ENCODE results near the gene JADE2.
A peak's percentile ranks its signal among the peaks of the same experiment; 100 is the strongest.

JADE2 gene

DNA sequence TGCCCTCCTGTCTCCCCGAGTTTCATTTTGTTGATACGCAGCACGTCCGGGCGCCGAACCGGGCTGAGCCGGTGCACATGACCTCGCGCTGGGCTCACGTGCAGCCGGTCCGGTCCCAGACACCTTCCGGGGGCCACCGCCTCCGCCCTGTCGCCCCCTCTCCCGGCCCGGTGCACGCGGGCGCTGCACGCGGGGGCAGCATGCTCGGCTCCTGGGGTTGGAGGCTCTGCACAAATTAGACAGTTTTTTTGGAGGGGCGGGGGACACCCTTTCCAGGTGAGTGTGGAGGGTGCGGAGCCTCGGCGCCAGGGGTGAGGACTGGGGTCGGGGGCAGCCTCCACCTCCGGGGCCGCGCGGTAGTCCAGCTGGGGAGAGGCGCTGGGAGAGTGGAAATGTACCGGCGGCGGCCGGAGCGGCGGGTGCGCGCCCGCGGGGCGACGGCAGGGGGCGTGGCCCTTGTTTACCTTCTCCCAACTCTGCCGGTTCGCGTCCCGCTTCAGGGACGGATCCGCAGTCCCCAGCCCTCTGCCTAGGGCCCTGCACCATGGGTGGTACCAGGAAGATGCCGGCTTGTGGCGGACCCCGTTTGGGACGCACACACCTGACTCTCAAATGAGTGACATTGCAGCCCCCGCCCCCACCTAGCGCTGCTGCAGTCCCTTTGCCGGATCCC, 1.1 kb downstream of the JADE2 start:
- no peak for TF ChIP-seq YY1 (IDR thresholded peaks at IDR 0.05; ENCODE audit: low read depth)
- no peak for TF ChIP-seq CREB1 (IDR thresholded peaks at IDR 0.05; ENCODE audit: low read depth)
- peak; percentile 65; the same call in 1 of the 2 replicates for TF ChIP-seq EP300 (IDR thresholded peaks at IDR 0.05; ENCODE audit: borderline replicate concordance)
- TF ChIP-seq, protein P1, sequence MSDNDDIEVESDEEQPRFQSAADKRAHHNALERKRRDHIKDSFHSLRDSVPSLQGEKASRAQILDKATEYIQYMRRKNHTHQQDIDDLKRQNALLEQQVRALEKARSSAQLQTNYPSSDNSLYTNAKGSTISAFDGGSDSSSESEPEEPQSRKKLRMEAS (IDR thresholded peaks at IDR 0.05), result peak; percentile 83
- TF ChIP-seq TAF1 (IDR thresholded peaks at IDR 0.05; ENCODE audit: low read depth), result peak; percentile 35; the same call in 1 of the 2 replicates
- TF ChIP-seq, protein P2, sequence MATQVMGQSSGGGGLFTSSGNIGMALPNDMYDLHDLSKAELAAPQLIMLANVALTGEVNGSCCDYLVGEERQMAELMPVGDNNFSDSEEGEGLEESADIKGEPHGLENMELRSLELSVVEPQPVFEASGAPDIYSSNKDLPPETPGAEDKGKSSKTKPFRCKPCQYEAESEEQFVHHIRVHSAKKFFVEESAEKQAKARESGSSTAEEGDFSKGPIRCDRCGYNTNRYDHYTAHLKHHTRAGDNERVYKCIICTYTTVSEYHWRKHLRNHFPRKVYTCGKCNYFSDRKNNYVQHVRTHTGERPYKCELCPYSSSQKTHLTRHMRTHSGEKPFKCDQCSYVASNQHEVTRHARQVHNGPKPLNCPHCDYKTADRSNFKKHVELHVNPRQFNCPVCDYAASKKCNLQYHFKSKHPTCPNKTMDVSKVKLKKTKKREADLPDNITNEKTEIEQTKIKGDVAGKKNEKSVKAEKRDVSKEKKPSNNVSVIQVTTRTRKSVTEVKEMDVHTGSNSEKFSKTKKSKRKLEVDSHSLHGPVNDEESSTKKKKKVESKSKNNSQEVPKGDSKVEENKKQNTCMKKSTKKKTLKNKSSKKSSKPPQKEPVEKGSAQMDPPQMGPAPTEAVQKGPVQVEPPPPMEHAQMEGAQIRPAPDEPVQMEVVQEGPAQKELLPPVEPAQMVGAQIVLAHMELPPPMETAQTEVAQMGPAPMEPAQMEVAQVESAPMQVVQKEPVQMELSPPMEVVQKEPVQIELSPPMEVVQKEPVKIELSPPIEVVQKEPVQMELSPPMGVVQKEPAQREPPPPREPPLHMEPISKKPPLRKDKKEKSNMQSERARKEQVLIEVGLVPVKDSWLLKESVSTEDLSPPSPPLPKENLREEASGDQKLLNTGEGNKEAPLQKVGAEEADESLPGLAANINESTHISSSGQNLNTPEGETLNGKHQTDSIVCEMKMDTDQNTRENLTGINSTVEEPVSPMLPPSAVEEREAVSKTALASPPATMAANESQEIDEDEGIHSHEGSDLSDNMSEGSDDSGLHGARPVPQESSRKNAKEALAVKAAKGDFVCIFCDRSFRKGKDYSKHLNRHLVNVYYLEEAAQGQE (IDR thresholded peaks at IDR 0.05; ENCODE audit: low read depth), result no peak
- peak; percentile 55; the same call in 1 of the 2 replicates for TF ChIP-seq EGR1 (IDR thresholded peaks at IDR 0.05)
- TF ChIP-seq TEAD4 (IDR thresholded peaks at IDR 0.05), result no peak; the same call in 1 of the 2 replicates
- TF ChIP-seq RAD21 (IDR thresholded peaks at IDR 0.05; ENCODE audit: low read depth), result no peak
- peak; percentile 72 for TF ChIP-seq ZBTB7A (IDR thresholded peaks at IDR 0.05; ENCODE audit: low read depth)
- no peak for TF ChIP-seq FOXM1 (IDR thresholded peaks at IDR 0.05; ENCODE audit: borderline replicate concordance, low read depth)
- TF ChIP-seq, protein P3, sequence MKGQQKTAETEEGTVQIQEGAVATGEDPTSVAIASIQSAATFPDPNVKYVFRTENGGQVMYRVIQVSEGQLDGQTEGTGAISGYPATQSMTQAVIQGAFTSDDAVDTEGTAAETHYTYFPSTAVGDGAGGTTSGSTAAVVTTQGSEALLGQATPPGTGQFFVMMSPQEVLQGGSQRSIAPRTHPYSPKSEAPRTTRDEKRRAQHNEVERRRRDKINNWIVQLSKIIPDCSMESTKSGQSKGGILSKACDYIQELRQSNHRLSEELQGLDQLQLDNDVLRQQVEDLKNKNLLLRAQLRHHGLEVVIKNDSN (IDR thresholded peaks at IDR 0.05), result peak; percentile 80

DNA sequence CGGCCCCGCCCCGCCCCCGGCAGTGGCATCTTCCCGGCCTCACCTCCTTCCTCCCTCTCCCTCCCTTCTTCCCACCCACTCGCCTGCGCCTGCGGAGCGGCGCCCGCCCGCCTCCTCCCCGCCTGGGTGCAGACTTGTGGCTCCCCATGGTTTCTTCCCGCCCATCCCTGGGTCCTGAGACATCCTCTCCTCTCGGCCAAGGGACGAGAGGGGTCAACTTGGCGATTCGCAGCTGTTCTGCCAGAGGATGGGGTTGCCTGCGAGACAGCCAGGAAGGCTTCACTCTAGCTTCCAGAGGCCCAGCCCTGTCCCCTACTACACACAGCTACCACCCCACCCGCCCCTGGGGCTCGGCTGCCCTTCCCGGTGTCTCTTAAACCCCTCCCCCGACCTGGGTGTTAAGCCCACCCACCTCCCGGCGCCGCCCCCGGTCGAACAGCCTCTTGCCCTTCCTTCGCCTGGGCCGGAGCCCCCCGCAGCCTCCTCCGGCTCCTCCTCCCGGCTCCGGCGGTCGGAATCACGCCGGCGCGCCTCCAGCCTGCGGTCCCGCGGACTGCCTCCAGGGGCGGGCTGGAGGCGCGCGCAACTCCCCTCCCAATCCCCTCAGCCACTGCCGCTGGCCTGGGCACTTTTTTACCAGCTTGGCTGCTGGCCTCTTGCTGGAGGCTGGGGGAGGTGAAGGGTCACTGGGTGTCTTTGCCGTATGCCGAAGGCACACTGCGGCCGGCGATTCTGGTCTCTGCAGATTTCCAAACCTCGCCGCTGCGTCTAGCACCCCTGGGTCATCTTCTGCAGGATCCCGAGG, 1.9 kb downstream of the JADE2 start:
- TF ChIP-seq RAD21 (IDR thresholded peaks at IDR 0.05; ENCODE audit: low read depth) (peak; percentile 46; the same call in 1 of the 2 replicates), CREB1 (IDR thresholded peaks at IDR 0.05; ENCODE audit: low read depth) (no peak), CEBPB (IDR thresholded peaks at IDR 0.05) (no peak; the same call in 1 of the 2 replicates), FOXM1 (IDR thresholded peaks at IDR 0.05; ENCODE audit: borderline replicate concordance, low read depth) (no peak), TAF1 (IDR thresholded peaks at IDR 0.05; ENCODE audit: low read depth) (peak; percentile 22; the same call in 1 of the 2 replicates), EGR1 (IDR thresholded peaks at IDR 0.05) (peak; percentile 59; the same call in 1 of the 2 replicates), ZBTB7A (IDR thresholded peaks at IDR 0.05; ENCODE audit: low read depth) (0 out of 2 replicates have a peak, but pooled peaks have one; percentile 45), EP300 (IDR thresholded peaks at IDR 0.05; ENCODE audit: borderline replicate concordance) (no peak), TCF12 (IDR thresholded peaks at IDR 0.05; ENCODE audit: low read depth) (no peak), TEAD4 (IDR thresholded peaks at IDR 0.05) (no peak), NFIC (IDR thresholded peaks at IDR 0.05) (no peak), YY1 (IDR thresholded peaks at IDR 0.05; ENCODE audit: low read depth) (0 out of 2 replicates have a peak, but pooled peaks have one; percentile 13)
- TF ChIP-seq, protein P2 (IDR thresholded peaks at IDR 0.05; ENCODE audit: low read depth), result no peak
- TF ChIP-seq, protein P1 (IDR thresholded peaks at IDR 0.05), result peak; percentile 30; the same call in 1 of the 2 replicates
- TF ChIP-seq, protein P3 (IDR thresholded peaks at IDR 0.05), result no peak

DNA sequence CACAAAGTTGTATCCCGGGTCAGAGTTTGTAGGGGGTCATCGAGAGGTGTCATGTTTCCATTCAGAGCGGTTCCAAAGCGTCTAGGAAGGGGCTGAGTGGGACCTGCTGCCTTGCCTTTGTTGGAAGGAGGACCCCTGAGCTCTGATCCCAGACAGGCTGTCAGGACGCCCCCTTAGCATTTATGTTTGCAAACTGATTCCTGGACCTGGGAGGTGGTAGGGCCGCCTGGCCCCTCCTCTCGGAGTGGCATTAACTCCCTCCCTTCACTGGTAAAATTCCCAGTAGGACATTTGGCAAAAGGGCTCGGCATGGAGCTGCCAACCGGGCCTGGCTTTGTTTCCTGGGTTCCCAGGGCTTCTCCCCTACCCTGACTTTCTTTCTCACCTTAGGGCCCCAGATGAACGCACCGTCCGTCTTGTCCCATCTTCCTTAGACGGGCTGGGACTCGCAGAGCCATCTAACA, 2.5 kb downstream of the JADE2 start:
- TF ChIP-seq EP300 (IDR thresholded peaks at IDR 0.05; ENCODE audit: borderline replicate concordance) (no peak), EGR1 (IDR thresholded peaks at IDR 0.05) (no peak), FOXM1 (IDR thresholded peaks at IDR 0.05; ENCODE audit: borderline replicate concordance, low read depth) (no peak), ZBTB7A (IDR thresholded peaks at IDR 0.05; ENCODE audit: low read depth) (no peak), CEBPB (IDR thresholded peaks at IDR 0.05) (no peak), TCF12 (IDR thresholded peaks at IDR 0.05; ENCODE audit: low read depth) (no peak), YY1 (IDR thresholded peaks at IDR 0.05; ENCODE audit: low read depth) (no peak)
- TF ChIP-seq, protein P1 (IDR thresholded peaks at IDR 0.05), result no peak
- TF ChIP-seq, protein P3 (IDR thresholded peaks at IDR 0.05), result no peak

DNA sequence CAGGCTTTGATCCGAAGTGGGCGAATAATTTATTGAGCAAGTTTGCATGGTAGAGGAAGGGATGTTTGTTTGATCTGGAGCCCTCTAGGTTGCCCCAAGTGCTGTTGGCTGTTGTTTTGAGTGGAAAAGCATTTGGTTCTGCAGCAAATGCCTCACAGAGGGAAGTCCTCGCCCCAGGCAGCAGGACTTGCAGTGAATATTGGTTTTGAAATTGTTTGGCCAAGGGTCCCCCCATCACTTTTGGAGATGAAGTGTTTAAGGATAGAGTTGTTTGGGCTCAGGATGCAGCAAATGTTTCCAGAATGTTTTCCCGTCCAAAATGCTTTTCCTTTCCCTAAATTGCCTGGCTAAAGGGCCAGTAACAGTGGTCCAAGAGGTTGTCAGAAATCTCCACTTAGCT, 3.1 kb downstream of the JADE2 start:
- TF ChIP-seq FOXM1 (IDR thresholded peaks at IDR 0.05; ENCODE audit: borderline replicate concordance, low read depth), result no peak
- TF ChIP-seq TCF12 (IDR thresholded peaks at IDR 0.05; ENCODE audit: low read depth), result no peak
- TF ChIP-seq, protein P2 (IDR thresholded peaks at IDR 0.05; ENCODE audit: low read depth), result no peak
- TF ChIP-seq YY1 (IDR thresholded peaks at IDR 0.05; ENCODE audit: low read depth), result no peak
- no peak for TF ChIP-seq TEAD4 (IDR thresholded peaks at IDR 0.05)
- TF ChIP-seq, protein P1 (IDR thresholded peaks at IDR 0.05), result no peak
- TF ChIP-seq NFIC (IDR thresholded peaks at IDR 0.05), result no peak
- no peak for TF ChIP-seq RAD21 (IDR thresholded peaks at IDR 0.05; ENCODE audit: low read depth)
- TF ChIP-seq EP300 (IDR thresholded peaks at IDR 0.05; ENCODE audit: borderline replicate concordance), result no peak
- TF ChIP-seq ZBTB7A (IDR thresholded peaks at IDR 0.05; ENCODE audit: low read depth), result no peak
- TF ChIP-seq CEBPB (IDR thresholded peaks at IDR 0.05), result no peak
- TF ChIP-seq CREB1 (IDR thresholded peaks at IDR 0.05; ENCODE audit: low read depth), result no peak
- TF ChIP-seq, protein P3 (IDR thresholded peaks at IDR 0.05), result no peak

All from Ishikawa (cell line).